H54 (cell line): ENCODE results near the gene GRK5.

Experiments used
- DNase-seq: peaks from one replicate; pipeline ENCODE4 v3.0.0; 2011; ENCODE audit warnings: low spot score, mixed read lengths; ENCODE audit not compliant: insufficient read length
- FAIRE-seq: peaks from 3 replicates; lab custom pipeline; 2011; peaks lifted over from hg19 to GRCh38; lab: Jason Lieb, UNC
- POLR2A ChIP-seq: IDR thresholded peaks from 2 replicates; pipeline ENCODE4 v1.6.1; 2011; ENCODE audit warnings: low read depth, mild to moderate bottlenecking, low read length

The GRK5 gene

GRCh38 chr10:119183664-119184412 lies 23.5 kb upstream of the GRK5 start:
- TF ChIP-seq POLR2A, result no peak
- DNase-seq, result no peak
- no peak for FAIRE-seq

DNA sequence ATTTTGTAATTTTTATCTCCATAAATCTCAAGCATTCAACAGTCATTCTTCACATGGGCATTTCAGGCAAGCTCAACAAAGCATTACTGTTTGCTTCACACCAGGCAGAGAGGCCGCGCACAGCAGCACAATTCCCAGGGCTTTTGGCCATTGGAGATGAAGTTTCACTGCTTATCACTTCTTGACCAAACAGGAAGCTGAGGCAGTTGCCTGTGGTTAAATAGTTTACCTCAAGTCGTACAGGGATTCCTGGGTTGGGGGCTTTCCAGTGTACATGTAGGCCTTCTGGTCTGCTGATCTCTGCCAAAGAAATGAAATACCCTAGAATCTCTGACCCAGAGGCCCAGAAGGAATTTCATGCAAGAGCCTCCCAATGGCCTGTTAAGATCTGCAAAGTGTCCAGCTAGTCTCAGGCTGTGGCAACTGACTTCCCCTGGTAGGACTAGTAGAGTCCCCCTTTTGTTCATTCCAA lies 17.5 kb upstream of the GRK5 start:
- DNase-seq (no peak), FAIRE-seq (no peak)
- TF ChIP-seq POLR2A, result no peak

- DNase-seq (peak; percentile 91), FAIRE-seq (peak; percentile 85)
- no peak for TF ChIP-seq POLR2A
Observed at GRCh38 chr10:119190353-119190752, 17.0 kb upstream of the GRK5 start.

DNA sequence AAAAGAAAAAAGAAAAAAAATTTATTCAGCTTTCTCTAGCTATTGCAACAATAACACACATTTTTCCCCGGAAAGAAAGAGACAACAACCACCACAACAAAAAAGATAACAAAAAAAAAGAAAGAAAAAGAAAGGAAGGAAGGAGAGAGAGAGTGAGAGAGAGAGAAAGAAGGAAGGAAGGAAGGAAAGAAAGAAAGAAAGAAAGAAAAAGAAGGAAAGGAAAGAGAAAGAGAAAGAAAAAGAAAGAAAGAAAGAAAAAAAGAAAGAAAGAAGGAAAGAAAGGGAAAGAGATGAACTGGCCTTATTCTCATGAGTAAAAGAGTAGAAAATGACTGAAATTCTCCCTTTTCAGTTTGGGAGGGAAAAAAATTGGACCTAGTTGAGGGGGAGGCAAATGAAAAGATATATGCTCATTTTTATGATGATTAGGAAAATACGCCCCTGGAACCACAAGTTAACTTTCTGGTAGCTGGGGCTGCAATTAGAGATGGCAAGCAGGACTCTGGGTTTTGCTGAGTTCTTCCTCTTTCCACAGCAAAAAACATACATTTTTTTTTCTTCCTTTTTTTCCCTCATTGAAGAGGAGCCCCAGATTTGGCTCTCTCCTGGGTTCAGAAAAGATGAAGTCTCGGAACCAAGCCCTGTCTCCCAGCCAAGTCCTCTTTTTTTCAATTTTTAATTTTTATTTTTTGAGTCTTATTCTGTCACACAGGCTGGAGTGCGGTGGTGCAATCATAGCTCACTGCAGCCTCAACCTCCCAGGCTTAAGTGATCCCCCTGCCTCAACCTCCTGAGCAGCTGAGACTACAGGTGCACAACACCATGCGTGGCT lies 16.2 kb upstream of the GRK5 start:
- FAIRE-seq, result no peak
- DNase-seq, result no peak
- TF ChIP-seq POLR2A, result no peak

DNA sequence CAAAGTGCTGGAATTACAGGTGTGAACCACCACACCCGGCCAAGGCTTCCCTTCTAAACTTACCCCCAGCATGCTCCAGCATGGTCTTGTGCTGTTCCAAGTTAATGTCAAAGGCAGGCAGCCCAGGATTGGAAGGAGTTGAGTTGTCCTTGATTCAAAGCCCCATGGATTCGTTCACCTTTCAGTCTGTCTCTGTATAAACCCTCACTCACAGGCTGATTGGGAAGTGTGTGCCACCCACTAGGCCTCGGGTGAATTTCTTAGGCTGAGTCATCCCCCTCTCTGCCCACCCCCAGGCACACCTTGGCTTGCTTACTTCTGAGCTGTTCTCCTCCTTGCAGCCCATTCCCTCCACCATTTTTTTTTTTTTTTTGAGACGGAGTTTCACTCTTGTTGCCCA lies 15.5 kb upstream of the GRK5 start:
- peak; percentile 42 for DNase-seq
- FAIRE-seq, result peak; percentile 11
- no peak for TF ChIP-seq POLR2A

DNA sequence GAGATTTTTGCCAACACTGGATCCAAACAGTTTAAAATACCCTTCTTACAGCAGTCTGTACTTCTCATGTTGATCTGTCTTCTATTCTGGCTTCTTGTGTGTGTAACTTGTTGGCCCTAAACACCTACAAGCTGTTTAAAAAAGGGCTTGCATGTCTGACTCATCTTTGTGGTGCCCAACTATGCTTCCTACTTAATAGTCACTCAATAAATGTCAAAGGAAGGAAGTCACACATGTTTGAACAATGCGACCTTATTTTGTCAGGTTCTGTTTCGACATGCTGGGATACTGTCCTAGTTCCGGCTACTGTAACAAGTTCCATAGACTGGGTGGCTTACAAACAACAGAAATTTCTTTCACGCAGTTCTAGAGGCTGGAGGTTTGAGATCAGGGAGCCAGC lies 9.4 kb upstream of the GRK5 start:
- no peak for TF ChIP-seq POLR2A
- DNase-seq, result peak; percentile 23

GRCh38 chr10:119198438-119198837 lies 8.9 kb upstream of the GRK5 start:
- FAIRE-seq, result no peak
- TF ChIP-seq POLR2A, result no peak
- no peak for DNase-seq

More for the DNA sequence above, 9.4 kb upstream of the GRK5 start:
- no peak for FAIRE-seq

DNA sequence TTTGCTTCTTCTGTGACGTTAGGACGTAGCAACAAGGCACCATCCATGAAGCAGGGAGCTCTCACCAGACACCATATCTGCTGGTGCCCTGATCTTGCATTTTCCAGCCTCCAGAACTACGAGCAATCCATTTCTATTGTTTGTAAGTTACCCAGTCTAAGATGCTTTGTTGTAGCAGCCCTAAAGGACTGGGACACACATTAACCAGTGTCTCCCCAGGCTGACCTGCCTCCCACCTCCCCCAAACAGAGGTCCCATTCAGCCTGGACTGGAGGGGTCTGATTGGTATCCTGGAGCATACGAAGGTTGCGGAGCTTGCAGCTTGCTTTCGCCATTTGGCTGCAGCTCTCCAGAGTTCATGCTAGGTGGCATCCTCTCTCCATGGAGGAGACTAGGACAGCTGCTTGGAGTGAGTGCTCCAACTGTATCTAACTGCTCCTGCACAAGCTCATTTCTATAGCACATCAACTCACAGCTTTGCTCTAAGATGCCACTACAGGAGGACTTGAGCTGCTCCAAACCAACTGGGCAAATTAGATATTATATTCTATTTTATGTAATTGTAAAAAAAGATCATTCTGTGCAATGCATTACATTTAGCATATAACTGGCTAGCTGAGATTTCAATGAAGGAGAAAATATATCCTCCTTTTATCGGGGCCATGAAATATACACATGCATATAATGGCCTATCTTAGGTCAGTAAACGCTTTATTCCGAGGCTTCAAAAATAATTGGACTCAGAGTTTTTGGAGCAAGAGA lies 8.0 kb upstream of the GRK5 start:
- DNase-seq (peak; percentile 37), FAIRE-seq (no peak)
- TF ChIP-seq POLR2A, result no peak

DNA sequence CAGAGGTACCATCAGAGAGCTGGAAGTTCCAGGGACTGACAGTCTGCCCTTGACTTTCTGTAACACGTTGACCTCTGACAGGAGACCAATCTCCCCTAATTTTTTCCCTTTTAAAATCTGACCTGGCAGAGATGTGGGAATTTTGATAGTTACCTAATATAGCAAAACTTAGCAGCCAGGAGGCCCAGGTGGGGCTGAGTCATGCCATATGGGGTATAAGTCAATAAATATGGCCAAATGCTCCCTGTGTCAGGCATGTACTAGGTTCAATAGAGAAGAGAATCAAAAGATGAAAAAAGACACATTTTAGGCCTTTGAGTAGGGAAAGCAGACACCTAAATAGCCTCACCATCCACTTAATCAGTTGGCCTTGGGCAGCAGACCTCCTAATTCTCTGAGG lies 6.1 kb upstream of the GRK5 start:
- TF ChIP-seq POLR2A, result no peak
- FAIRE-seq, result no peak
- DNase-seq, result no peak

DNA sequence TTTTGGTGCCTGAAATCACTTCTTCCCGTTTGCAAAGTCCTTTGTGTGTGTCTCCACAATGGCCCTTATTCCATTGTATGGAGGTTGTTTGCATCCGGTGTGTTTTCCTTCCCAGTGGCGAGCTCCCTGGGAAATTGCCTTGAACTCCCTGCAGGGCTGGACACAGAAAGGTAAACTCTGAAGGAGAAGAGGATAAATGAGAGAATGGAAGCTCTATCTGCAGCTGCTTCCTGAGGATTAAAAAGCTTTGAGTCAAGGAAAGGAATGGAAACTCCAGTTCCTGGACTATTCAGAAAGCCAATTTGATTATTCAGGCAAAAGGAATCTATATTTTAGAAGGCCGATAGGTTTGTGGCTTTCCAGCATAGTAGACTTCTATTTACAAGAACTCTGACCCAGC lies 4.4 kb upstream of the GRK5 start:
- TF ChIP-seq POLR2A, result no peak
- DNase-seq (peak; percentile 41), FAIRE-seq (no peak)

- TF ChIP-seq POLR2A, result peak; percentile 10; the same call in 1 of the 2 replicates
- no peak for FAIRE-seq
- peak; percentile 45 for DNase-seq
Observed at GRCh38 chr10:119205894-119206602, 1.3 kb upstream of the GRK5 start.

DNA sequence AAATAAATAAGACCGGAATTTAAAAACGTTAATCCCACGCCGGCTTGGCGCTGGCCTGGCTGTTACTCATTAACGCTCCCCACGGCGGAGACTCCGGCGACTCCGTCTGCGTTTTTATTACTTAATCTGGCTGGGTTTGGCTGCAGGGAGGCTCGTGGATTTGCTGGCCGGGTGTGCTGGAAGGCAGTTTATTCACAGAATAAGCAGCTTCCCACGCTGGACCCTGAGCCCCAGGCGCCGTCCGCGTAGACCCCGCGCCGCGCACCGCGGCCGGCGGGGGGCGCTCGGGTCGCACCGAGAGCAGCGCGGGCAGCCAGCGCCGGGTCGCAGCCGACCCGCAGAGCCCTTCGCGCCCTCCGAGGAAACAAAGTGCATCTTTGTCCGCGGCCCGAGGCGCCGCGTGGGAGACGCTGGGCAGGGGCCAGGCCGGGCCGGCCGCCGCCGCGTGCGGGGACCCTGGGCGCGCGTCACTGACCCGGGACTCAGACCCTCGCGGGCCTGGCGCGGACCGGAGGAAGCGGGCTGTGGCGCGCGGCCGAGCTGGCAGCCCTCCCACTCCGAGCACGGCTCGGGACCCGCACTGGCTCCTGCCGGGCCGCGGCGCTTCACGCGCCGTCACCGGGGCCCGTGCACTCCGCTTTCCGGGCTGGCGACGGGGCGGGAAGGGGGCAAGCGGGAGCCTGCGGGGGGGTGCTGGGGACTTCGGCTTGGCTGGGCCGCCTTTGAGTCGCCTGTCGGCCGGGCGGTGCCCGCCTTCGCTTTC lies 587 bp upstream of the GRK5 start:
- FAIRE-seq, result no peak
- DNase-seq, result peak; percentile 50
- peak; percentile 41; the same call in 1 of the 2 replicates for TF ChIP-seq POLR2A
